GM19324 (cell line): ENCODE results near the gene GNRHR.
"Not testable (repeated sequence)": the region's sequence is repeated elsewhere in the genome, so short reads cannot be mapped to it uniquely, and the experiment has no call there.

Experiments used
- ATAC-seq: cut with Tn5 transposase; IDR thresholded peaks from one replicate; pipeline ENCODE4 v1.9.1; 2021; ENCODE audit warnings: mild to moderate bottlenecking, moderate library complexity; ENCODE audit not compliant: unreplicated experiment, low FRiP score

Gene GNRHR

DNA sequence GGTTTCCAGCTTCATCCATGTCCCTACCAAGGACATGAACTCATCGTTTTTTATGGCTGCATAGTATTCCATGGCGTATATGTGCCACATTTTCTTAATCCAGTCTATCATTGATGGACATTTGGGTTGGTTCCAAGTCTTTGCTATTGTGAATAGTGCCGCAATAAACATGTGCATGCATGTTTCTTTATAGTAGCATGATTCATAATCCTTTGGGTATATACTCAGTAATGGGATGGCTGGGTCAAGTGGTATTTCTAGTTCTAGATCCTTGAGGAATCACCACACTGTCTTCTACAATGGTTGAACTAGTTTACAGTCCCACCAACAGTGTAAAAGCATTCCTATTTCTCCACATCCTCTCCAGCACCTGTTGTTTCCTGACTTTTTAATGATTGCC lies 23.7 kb downstream of the GNRHR start:
- ATAC-seq, result not testable (repeated sequence)

DNA sequence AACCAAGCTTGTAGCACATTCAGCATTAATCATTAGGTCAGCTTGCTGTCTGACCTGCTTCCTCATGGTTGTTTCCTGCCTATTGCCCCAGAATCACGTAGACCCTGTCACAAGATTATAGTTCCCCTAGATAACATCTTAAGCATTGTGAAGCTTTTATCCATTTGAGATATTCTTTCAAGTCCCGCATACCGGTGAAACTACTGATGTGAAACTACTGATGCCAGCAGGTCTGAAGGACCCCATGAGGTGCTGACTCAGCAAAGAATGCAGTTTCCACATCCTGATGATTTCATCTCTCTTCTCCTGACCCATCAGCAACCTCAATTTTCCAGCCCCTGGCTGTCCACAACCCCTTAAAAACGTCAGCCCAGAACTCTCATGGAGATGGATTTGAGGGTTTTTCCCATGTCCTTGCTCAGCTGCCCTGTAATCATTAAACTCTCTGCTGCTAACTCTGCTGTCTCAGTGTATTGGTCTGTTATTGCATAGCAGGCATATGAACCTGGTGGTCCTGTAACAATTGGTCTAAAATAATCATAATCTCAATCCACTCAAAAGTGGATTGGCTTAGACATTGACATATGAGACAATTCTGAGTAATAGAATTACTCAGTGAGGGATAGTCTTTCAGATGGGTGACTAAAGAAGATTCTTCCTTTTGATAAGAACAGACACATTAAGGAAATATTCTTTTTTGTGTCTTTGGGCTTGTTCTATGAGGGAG lies 26.9 kb downstream of the GNRHR start:
- no peak for ATAC-seq

DNA sequence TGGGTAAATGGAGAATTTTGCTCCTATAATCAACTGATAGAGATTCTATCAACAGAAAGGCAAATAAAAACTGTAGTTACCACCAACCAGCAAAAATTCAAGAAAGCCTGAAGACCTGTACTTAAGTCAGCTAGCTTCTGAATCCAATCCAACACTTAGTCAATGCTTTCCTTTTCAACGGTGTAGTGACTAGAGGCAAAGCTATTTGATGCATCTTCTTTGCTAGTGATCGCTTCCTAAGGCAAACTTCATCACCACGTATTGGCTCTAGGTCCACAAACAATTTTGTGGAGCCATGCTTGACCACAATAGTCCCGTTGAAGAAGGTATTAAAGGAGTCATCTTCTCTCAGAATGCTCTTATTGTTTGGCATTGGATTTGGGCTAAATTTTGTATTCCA lies 28.2 kb downstream of the GNRHR start:
- ATAC-seq, result no peak

DNA sequence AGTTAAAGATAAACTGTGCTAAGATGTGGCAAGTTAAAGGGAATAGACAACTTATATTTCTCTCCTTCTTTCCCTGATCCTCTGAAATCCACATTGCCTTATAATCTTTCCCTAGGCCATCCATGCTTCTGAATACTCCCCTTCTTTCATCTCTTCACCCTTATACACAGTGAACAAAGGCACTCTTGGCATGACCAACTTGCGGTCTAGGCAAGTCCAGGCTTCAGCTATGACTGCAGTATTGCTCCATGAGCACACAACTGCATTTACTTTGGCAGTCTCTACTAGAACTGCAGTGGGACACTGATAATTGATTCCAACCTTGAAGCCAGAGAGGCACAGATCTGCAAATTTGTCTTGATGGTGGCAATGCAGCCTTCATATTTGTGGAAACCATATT lies 29.1 kb downstream of the GNRHR start:
- no peak for ATAC-seq

DNA sequence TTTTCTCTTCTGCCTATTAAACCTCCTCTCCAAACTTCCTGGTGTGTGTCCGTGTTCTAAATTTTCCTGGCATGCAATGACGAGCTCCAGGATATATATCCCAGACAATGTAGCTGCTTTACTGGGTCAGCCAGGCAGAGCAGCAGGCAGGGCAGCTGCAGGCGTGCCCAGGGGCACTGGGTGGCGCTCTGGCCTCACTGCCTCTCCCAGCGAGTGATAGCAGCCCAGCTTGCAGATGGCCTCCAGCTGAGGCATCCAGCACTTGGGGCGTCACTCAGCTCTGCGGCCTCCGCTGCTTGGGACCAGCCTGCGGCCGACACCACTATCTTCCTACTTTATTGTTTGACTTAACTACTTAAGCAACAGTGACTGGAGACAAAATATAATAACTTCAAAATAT lies 30.2 kb downstream of the GNRHR start:
- ATAC-seq, result no peak

DNA sequence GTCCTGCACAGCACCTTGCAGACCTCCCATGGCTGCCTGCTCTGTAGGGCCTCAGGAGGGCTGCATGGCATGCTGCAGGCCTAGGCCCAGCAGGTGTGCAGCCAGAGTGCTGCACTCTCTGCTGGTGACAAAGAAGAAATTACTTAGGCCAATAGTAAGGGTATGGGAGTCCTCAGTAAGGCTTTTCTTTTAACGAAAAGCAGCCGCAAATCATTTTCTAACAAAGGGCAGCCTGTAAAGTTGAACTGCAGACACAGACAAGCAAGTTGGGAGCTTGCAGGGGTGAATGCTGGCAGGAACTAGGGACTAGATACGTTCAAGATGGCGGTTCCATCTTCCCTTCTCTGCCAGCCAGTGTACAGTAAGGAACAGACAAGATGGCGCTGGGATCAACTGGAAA lies 30.8 kb downstream of the GNRHR start:
- ATAC-seq, result no peak

DNA sequence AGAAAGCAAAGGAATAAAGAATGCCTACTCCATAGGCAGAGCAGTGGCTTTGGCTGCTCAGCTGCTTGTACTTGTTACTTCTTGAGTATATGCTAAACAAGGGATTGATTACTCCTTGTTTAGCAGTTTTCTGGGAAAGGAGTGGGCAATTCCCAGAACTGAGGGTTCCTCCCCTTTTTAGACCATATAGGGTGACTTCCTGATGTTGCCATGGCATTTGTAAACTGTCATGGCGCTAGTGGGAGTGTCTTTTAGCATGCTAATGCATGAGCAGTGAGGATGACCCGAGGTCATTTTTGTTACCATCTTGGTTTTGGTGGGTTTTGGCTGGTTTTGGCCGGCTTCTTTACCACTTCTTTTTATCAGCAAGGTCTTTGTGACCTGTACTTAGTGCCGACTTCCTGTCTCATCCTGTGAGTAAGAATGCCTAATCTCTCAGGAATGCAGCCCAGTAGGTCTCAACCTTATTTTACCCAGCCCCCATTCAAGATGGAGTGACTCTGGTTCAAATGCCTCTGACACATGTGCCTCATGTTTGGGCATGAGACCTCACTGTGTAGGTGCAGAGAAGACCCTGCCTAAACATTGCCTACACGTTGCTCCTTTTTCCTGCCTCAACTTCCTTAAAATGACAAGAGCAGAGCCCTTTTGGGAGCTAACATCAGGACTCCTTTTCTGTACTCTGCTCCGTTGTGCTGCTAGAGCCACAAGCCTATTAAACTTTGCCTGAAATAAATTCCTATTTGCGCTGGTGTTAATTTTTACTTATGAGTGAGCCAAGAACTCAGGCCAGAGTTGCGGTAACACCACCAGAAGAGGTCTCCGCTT lies 32.2 kb downstream of the GNRHR start:
- no peak for ATAC-seq

DNA sequence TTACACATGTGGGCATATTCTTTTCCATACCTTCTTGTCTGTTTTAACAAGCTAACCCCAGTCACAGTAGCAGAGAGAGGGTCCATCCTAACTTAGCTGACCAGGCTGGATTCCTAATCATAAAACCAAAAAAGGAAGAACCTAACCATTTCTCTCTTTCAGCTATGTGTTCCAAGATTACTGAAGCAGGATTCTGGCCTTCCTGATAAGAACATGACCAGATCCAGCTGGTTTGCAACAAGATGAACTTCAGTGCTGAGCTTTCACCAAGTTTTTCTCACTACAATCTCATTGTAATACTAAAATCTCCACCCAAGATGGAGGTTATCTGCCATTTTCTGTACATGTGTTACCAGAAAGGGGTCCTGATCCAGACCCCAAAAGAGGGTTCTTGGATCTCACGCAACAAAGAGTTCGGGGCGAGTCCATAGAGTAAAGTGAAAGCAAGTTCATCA lies 32.8 kb downstream of the GNRHR start:
- ATAC-seq, result no peak

DNA sequence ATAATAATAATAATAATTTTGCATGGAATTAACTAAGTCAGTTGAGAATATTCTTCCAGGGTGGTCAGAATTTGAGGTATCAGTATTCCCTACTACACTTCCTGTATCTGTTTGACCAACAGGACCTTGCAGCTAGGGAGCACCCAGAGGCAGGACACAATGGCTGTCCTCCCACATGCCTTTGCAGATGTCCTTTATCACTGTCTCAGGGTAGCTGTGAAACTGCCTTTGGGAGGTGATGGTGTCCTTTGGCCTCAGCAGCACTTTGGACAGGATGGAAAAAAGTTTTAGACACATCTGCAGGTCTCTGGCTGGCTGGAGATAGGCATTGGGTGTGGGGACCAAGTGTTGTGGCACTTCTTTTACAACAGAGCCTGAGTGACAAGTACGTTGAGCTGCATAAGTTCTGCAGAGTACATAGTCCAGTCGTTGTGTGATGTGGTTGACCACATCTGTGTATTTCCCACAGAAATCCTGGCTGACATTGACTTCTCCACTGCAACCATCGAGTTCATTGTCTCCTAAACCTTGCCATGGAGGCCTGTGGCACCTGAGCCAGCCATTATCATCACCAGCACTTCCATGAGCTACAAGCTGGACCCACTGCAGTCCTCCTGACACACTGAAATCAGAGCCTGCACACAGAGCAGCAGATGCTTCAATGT lies 34.1 kb downstream of the GNRHR start:
- no peak for ATAC-seq

DNA sequence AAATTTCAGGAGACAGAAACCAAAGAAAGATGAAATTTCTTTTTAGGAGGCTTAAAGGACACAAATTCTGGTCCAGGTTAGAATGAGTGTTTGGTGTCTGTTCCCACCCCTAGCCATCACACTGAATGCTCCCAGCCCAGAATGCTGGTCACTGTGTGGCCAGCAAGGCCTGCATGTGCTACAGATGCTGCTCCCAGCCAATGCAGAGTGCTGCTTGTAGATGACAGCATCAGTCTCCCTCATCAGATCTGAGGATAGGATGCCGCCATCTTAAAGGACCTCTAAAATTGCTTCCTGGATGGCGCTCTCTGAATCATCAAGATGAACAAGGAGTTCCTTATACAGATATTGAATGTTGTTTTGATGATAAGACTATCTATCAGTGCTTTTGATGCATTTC lies 35.3 kb downstream of the GNRHR start:
- no peak for ATAC-seq

DNA sequence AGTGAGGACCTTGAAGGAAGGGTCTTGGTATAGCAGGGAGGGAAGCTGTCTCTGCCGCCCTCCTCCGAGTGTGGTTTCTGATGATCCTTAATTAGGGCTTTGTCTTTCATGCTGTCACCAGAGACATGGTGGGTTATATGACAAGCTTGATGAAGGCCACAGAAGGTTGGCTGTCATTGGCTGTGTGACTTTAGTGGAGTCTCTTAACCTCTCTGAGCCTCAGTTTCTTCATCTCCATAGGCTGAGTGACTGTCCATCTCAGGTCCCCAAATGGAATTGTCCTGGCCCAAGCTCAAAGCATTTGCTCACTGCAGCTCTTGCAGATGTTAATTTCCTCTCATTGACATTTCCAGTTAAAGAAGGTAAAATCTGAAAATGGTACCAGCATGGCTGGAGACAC lies 36.6 kb downstream of the GNRHR start:
- no peak for ATAC-seq

DNA sequence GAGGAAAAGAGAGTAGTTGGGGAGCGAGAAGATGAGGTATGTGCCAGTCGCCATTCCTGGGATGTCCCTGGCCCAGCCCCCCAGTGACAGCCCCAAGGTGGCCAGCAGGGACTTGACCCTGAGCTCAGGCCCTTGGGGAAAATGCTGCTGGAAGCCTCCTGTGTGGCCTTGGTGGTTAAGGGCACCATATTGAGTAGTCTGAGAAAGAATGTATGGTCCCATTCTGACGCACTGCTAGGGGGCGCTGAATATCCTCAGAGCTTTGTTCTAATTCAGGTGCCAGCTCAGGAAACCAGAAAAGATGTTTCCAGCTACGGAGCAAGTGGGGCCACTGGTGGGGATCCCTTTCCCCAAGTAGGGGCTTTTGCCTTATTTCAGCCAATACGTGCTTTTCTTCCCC lies 39.2 kb downstream of the GNRHR start:
- ATAC-seq, result no peak

DNA sequence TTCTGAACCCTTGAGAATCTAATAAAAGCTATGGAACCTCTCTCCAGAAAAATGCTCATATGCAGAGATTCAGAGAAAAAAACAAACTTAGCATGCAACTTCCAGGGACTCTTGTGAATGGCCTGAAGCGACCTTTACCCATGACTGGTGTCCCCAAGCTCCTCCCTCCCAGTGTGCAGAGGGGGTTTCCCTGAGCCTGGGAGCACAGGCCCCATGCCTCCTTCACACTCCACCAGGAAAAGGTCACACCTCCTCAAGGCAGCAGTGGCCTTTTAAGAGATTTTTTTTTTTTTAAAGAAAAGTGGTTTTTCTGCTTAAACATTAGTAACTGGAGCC lies 40.0 kb downstream of the GNRHR start:
- ATAC-seq, result no peak

DNA sequence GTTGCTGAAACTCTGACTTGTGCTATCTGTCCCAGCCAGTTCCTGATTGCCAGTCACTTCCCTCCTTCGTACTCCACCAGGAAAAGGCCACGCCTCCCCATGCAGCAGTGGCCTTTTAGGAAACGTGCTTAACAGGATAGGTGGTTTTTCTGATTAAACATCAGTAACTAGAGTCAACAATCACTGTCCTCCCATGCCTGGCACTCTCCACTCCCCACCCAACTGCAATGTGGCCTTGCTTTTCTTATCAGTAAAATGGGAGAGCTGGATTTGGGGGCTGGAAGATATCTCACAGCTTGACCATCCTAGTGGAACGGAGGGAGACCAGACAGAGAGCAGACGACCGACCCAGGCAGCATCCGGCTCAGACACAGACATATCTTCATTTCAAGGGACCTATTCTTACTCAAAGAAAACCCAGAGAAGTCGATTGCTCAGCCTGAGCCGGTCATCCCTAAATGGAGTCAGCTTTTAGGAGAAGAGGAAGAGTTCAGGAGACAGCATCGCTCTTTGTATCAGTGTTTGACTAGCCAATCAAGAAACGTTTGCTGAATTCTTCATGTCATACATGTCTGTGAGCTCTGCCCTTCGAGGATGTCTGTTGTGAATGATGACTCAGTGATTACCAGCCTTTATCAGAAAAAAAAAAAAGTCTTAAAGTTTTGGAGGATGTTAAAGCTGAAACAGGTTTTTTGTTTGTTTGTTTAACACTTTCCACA lies 40.5 kb downstream of the GNRHR start:
- no peak for ATAC-seq

DNA sequence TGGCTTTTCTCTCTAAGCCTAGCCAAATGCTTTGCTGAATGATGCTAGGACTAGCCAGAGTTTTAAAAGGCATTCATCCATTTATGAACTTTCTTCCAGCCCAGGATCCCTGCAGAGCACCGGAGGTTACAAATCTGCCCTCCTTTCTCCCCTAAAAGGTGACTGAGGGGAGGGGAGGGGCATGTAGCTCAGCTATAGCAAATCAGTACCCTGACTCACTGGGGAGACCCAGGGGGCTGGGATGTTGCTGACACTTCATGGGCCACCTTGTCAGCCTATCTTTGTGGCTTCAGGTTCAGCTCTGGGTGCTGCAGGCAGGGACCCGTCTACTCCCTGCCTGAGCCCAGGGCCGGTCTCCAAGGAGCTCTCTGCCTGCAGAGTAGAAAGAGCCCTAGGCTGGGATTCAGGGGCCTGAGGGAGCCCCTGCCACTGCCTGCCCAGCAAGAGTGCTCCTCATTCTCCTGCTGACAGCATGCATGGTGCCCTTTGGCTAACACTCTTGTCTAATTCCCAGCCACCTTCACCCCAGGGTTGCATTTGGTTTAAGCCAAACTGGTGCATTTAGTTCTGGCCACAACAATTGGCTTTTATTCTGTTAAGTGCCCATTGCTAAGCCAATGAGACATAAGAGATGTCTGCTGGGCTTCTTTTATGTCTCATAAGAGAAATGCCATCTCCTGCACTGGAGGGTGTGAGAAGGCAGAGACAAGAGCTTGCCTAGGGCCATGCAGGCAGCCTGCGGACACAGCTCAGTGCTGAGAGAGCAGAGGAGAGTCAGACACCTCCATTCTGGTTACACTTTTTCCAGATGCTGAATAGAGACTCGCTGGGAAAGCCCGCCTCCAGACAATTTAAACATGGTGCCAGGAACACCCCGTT lies 41.3 kb downstream of the GNRHR start:
- ATAC-seq, result no peak

DNA sequence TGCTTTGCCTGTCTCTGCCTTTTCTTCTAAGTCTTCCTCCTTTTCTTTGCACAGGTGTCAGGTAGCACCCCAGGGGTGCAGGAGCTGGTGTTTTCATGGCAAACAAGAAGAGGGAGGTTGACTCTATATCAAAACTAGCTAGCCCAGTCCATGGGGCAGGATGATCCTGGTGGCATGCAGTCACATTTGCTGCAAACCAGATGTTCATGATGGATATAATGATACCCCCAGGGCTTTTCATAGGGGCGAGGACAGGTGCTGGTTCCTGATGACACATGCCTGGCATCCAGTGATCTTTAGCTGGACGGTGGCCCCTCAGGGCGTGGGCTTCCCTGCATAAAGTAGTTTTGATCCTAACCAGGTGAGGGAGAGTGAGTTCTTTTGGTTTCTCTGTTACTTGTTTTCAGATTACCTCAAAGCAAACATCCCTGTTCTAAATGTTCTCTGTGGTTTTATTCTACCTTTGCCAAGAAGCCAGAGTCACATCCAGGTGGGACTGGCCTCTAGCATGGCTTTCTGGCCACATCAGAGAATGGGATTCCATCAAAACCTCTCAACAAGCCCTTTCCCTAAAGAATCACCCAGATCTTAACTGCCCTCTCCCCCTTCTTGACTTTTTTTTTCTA lies 42.1 kb downstream of the GNRHR start:
- ATAC-seq, result no peak

DNA sequence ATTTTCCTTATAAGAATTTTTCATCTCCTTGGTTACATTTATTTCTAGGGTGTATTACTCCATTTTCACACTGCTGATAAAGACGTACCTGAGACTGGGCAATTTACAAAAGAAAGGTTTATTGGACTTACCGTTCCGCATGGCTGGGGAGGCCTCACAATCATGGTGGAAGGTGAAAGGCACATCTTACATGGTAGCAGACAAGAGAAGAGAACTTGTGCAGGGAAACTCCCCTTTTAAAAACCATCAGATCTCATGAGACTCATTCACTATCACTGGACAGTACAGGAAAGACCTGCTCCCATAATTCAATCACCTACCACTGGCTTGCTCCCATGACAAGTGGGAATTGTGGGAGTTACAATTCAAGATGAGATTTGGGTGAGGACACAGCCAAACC lies 47.5 kb downstream of the GNRHR start:
- not testable (repeated sequence) for ATAC-seq

DNA sequence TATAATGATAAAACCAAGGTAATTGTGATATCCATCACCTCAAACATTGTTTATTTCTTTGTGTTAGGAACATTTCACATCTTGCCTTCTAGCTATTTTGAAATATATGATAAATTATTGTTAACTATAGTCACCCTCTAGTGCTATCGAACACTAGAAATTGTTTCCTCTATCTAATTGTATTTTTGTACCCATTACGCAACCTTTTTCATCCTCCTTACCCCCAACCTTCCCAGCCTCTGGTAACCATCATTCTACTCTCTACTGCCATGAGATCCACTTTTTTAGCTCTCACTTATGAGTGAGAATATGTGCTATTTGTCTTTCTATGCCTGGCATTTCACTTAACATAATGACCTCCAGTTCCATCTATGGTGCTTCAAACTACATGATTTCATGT lies 49.3 kb downstream of the GNRHR start:
- ATAC-seq, result no peak

DNA sequence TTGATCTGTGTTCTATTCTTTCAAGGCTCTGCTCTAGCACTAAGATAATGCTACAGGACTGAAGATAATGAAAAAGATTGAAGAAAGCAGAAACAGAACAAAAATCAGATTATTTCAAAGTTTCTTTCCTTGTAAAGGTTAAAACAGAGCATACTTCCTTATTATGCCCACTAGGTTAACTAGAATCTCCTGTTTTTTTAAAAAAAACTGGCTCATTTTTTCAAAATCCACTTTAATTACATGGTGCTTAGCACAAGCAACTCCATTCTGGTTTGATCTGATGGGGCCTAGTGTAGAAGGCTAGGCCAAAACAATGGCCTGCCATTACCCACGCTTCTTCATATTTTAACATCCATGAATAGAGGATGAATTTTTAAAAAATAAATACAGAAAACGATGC lies 52.0 kb downstream of the GNRHR start:
- ATAC-seq, result no peak

DNA sequence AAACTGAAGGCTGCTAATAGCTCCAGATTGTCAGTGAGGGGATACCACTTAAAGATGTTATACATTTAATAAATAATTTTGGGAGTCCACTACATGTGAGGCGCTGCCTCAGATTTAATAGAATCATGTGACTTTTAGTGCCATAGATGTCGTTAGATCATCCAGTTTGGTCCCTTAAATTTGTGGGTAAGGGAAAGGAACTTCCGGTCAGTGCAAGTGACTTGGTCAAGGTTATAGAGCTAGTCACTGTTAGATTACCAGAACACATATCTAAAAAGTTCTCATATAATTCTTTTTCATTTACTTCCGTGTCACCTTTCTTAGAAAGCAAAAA lies 52.7 kb downstream of the GNRHR start:
- no peak for ATAC-seq
